DMS153 (cell line): Measurements from ENCODE around the gene PDE4B.

Source experiments
- DNase-seq: peaks from one replicate; lab custom pipeline; 2025; lab: John Stamatoyannopoulos, UW

PDE4B gene

DNA sequence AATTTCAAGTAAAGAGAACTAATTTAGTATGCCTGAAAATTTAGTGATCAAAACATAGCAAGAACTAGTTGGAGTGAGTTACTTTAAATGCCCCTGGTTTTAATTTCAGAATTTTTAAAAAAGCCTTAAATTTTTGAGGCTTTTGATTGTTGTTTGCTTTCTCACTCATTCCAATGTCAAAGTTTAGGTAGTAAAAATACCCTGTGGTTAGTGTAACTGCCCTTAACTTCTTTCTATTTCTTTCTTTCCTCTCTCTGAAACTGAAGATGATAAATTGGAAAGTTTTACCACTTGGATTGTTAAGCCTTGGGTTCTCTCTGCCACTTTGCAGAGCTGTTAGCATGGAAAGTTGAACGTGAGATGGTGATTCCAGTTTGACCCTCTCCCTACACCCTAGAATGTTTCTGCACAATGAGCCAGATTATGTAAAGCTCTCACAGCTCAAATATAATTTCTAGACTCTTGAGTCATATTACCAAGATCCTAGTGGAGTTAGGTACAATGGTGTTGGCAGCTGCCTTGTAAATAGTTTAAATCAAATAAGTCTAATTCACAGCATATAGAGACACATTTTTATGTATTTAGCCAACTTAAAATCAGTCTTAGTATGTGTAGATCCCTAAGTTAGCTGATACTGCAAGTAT is 548.9 kb downstream of the PDE4B start:
- no peak for DNase-seq

- DNase-seq, result no peak
Measured at GRCh38 chr1:66342707-66343106, 550.0 kb downstream of the PDE4B start.

DNA sequence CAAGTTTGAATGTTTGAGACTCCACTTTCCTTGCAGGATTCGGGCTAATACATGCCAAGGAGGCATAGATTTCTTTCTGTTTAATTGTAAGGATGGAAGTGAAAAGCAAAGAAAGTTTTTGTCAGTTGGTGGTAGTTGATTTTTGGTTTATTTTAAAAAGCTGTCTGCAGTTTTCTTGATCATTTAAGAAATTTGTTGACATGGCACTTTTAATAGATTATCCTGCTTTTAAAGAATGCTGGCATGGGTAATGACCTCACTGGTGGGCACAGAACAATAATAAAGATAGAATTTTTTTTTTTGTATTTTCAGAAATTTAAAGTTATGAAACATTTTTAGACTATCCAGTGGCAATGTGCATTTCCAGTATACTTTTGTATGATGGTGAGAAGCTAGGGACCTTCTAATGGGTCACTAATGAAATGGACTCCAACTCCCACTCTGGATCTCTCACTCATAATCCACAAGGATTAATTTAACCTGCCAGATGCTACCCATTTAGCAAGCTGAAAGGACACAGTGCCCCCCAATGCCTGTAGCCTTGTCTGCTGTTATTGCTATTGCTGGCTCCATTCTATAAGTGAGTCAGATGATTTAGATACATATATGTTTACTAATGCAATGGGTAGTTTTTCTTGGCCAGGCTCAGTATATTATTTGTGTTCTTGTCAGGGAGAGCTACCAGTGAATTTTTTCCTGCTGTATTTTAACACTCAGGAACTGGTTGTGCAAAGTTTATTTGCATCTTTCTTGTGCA is 551.1 kb downstream of the PDE4B start:
- no peak for DNase-seq

- DNase-seq, result no peak
Measured at GRCh38 chr1:66346057-66346795, 553.5 kb downstream of the PDE4B start.

- DNase-seq, result no peak
Measured at GRCh38 chr1:66346873-66347272, 554.2 kb downstream of the PDE4B start.

DNA sequence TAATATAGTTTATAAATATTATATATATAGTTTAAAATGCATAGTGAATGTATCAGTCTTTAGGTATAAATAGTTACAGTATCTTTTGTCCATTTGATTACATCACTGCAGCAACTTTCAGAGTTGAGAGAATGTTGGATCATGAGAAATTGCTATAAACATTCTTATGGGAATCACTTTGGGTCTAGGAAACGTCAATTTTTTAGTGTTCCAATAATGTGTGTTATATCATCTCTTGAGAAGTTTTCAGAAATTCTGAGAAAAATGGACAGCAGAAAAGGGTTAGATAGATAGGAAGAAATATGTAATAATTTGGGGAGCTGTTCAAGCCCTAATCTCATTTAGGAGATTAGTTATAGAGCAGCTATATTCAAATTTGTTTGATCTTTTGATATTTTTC is 556.1 kb downstream of the PDE4B start:
- DNase-seq, result no peak

- no peak for DNase-seq
Measured at GRCh38 chr1:66349242-66349641, 556.5 kb downstream of the PDE4B start.

GRCh38 chr1:66350001-66350547 is 557.4 kb downstream of the PDE4B start:
- no peak for DNase-seq

DNA sequence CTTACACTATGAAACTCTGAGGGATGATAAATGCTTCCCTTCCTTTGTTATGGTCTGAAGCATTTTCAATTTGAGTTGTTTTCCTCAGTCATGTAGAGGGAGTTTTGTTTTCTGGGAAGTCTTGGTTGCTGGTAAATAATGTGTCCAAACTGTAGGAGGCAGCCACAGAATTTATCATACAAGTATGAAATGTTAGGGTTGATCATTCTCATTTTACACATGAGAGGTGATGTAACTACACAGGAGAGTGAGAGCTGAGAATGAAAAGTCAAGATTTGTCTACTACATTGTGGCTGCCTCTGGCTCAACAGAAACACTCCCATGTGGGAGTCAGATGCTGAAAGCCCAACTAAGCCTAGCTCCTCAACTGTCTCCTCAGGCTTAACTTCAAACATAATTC is 558.8 kb downstream of the PDE4B start:
- no peak for DNase-seq

DNA sequence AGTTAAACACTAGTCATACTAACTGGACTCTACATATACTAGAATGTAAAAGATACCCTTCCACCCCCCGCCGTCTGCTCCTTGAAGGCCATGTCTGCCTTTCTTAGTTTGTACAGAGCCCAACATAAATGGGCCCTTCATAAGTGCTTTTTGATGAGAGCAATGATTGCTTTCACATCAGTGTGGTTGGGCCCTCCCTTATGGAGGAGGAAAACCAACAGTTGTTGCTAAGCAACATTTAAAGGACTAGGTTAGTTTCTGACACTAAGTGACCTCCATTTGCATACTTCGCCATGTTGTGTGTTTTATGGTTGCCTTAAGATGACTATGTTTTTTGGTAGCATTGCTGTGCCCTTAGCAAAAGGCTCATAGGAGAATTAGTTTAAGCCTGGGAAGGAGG is 559.2 kb downstream of the PDE4B start:
- DNase-seq, result peak; percentile 73

DNA sequence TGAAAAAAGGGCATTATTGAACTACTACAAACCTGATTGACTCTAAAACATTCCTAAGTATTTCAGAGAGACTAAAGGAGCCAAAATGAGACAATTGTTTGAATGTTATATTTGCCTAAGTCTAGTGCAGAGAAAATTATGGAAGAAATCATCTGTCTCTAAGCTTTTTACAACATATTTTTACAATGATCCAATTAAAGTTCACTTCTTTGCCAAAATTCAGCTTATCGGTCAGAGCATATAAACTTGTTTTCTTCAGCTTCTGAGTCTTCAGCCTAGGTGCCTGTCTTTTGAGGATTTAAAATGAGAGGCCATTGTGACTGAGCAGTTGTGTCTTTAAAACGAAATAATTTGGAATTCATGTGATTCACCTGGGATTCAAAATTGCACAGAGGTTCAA is 560.1 kb downstream of the PDE4B start:
- no peak for DNase-seq

DNA sequence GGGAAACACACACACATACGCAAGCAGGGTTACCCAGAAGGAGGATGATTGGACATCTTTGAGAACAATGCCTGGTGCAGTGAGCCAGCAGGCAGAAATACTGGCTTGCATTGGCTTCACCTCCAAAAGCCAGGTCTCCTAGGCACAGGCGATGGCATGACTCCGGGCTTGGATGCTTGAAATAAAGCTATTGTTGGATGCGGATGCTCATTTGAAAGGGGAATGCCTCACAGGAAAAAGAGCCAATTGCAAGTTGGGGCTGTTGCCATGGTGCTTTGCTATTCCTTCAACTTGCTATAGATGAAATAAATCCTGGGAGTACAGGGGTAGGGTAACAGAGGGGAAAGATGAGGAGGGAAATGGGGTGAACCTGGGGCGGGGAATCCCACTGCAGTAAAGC is 560.6 kb downstream of the PDE4B start:
- DNase-seq, result no peak

DNA sequence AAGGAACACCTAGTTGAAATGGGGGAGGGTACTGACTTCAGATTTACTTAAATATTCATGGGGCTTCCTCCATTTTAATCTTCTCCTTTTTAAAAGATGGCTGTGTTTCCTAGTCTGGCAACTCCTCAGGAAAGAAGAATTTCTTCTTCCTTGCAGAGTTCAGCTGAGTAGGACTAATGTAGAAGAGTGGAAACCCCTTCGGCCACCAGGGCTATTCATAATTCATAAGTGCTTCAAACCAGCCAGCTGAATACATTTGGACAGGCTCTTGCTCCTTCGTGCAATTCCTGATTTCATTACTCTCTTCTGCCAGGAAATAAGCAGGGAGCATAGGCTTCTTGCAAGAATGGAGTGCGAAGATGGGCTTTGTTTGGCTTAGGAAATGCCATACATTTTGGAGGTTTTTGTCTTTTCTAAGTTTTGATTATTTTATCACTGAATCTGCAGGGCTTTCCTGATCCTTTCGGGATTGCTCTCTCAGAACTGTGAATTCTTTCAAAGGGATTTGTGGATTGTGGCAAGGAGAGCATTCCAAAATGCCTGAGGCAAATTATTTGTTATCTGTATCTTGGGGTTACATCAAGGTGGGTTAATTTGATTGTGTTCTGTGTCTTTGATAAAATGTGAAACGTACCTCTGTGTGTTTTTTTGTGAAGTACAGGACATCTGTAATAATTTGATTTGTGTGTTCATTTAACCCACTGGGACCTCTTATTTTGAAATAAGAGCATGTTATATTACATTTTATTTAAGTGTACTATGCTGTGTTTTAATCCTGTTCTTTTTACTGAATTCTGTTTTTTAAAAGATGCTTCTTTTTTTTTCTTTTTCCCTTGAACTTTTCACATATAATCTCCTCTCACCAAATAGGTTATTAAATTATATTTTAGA is 561.9 kb downstream of the PDE4B start:
- DNase-seq, result no peak

- DNase-seq, result no peak
Measured at GRCh38 chr1:66355756-66356155, 563.1 kb downstream of the PDE4B start.

- DNase-seq, result no peak
Measured at GRCh38 chr1:66356605-66357004, 563.9 kb downstream of the PDE4B start.

GRCh38 chr1:66357021-66357420 is 564.3 kb downstream of the PDE4B start:
- DNase-seq, result no peak

GRCh38 chr1:66357478-66358197 is 564.9 kb downstream of the PDE4B start:
- DNase-seq, result no peak

DNA sequence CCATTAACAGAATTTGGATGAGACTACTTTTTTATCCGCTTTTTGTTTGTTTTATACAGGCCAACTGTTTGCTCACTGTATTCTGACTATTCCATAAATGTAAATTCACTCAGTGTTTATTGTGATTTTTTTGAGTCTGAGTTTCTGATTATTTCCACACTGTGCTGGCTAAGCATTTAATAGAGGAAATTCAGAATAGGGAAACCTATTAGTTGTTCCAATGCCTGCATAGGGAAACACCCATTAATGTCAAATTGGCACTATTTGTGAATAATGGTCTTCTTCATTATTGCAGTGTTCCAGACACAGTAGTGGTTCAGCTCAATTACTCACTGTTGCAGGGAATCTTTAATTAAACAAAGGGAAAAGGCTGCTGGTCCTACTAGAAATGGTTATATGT is 566.6 kb downstream of the PDE4B start:
- no peak for DNase-seq

DNA sequence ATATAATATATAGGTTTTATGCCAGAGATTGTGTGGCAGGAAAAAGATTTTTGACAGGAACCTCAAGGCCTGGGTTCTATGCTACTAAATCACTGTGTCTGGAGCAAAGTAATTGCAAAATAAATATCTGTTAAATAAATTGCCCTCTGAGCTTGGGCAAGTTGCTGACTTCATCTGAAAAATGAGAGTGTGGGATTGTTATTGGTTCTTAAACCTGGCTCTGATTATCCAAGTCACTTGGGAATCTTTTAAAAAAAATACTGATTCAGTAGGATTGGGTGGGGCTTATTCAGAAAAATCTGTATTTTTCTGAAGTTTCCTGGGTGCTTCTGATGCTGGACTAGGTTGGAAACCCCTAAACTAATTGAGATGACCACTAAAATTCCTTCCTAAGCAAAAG is 567.1 kb downstream of the PDE4B start:
- no peak for DNase-seq

DNA sequence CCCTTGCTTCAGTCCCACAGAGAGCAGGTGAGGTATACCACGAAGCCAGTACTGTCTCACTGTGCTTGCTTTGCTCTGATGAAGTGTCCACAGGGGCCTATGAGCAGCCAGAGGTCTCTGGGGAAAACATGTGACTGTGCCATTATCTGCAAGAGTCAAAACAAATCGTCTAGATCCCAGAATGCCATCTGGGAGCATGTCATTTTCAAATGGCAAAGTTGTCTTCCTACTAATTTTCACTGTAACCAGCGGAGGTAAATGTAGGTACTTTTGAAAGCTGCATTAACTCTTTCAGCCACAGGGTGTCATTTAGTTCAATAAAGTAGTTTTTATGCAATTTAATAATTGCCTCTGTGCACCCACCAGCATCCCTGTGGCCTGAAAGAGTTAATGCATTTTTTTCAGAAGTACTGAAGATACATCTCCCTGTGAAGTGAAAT is 567.6 kb downstream of the PDE4B start:
- DNase-seq, result peak; percentile 79
